Brain microvascular endothelial cell (primary cell): Measurements from ENCODE around the gene INPP4B.

Source experiments
- DNase-seq: peaks from one replicate; pipeline ENCODE4 v3.0.0-alpha.2; 2020
- H3K27ac ChIP-seq: fragments of 250-450 bp; sonication (Bioruptor Pico); 2 replicates; pipeline ENCODE4 v1.5.1; 2020; ENCODE audit warnings: mild to moderate bottlenecking, moderate library complexity
- H3K27me3 ChIP-seq: fragments of 250-450 bp; sonication (Bioruptor Pico); replicated peaks from 2 replicates; pipeline ENCODE4 v1.5.1; 2020; ENCODE audit warnings: mild to moderate bottlenecking
- H3K36me3 ChIP-seq: fragments of 250-450 bp; sonication (Bioruptor Pico); replicated peaks from 2 replicates; pipeline ENCODE4 v1.5.1; 2020; ENCODE audit warnings: mild to moderate bottlenecking
- H3K4me3 ChIP-seq: 2 replicates; pipeline ENCODE4 v1.5.1; 2011; ENCODE audit warnings: low read depth, mild to moderate bottlenecking, control low read depth, low read length, moderate library complexity
- in situ Hi-C: cut with HindIII; loops from 2 replicates; pipeline ENCODE4 v1.10.0; 2017; ENCODE audit warnings: low sequenced_read_pairs, low pct_ligation_motif_present
- TF ChIP-seq, protein P1 (sequence below): IDR thresholded peaks from 2 replicates; pipeline ENCODE4 v1.5.1; 2011; ENCODE audit warnings: low read depth, mild to moderate bottlenecking, moderate library complexity, low read length, control low read depth, inconsistent platforms; ENCODE audit errors: missing control alignments

INPP4B gene

GRCh38 chr4:142528433-142528832, 317.7 kb downstream of the INPP4B start:
- H3K27me3 ChIP-seq, result no peaks in the 10 kb centered on the region
- no peaks in the 10 kb centered on the region for H3K36me3 ChIP-seq
- DNase-seq, result no peak
- TF ChIP-seq, protein P1, sequence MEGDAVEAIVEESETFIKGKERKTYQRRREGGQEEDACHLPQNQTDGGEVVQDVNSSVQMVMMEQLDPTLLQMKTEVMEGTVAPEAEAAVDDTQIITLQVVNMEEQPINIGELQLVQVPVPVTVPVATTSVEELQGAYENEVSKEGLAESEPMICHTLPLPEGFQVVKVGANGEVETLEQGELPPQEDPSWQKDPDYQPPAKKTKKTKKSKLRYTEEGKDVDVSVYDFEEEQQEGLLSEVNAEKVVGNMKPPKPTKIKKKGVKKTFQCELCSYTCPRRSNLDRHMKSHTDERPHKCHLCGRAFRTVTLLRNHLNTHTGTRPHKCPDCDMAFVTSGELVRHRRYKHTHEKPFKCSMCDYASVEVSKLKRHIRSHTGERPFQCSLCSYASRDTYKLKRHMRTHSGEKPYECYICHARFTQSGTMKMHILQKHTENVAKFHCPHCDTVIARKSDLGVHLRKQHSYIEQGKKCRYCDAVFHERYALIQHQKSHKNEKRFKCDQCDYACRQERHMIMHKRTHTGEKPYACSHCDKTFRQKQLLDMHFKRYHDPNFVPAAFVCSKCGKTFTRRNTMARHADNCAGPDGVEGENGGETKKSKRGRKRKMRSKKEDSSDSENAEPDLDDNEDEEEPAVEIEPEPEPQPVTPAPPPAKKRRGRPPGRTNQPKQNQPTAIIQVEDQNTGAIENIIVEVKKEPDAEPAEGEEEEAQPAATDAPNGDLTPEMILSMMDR, result no peak
- H3K4me3 ChIP-seq, result no peak overlapping the region
- in situ Hi-C loops, result no loop called here
- H3K27ac ChIP-seq, result no peak overlapping the region

DNA sequence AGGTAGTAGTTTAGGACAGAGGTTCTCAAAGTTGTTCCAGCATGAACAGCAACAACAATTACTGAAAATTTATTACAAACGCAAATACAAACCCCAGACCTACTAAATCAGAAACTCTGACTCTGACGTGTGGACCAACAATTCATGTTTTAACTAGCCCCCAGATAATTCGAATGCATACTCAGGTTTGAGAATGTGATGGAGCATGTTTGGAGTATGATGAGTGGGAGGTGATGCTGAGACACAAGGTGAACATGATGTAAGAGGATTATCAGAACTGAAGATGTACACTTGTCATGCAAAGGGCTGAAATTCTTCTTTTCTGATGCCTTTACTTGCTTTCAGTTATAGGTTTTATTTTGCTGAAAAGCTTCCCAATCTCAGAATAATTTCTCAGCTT, 323.0 kb downstream of the INPP4B start:
- in situ Hi-C loops, result no loop called here
- TF ChIP-seq, protein P1, result no peak
- Histone ChIP-seq H3K4me3 (no peak overlapping the region), H3K27me3 (no peaks in the 10 kb centered on the region), H3K36me3 (no peaks in the 10 kb centered on the region), H3K27ac (no peak overlapping the region)
- DNase-seq, result no peak

- in situ Hi-C loops, result no loop called here
- Histone ChIP-seq H3K27me3 (no peaks in the 10 kb centered on the region), H3K27ac (no peak overlapping the region), H3K36me3 (no peaks in the 10 kb centered on the region), H3K4me3 (no peak overlapping the region)
- DNase-seq, result no peak
- TF ChIP-seq, protein P1, result no peak
Observed at GRCh38 chr4:142519342-142519741, 326.8 kb downstream of the INPP4B start.

DNA sequence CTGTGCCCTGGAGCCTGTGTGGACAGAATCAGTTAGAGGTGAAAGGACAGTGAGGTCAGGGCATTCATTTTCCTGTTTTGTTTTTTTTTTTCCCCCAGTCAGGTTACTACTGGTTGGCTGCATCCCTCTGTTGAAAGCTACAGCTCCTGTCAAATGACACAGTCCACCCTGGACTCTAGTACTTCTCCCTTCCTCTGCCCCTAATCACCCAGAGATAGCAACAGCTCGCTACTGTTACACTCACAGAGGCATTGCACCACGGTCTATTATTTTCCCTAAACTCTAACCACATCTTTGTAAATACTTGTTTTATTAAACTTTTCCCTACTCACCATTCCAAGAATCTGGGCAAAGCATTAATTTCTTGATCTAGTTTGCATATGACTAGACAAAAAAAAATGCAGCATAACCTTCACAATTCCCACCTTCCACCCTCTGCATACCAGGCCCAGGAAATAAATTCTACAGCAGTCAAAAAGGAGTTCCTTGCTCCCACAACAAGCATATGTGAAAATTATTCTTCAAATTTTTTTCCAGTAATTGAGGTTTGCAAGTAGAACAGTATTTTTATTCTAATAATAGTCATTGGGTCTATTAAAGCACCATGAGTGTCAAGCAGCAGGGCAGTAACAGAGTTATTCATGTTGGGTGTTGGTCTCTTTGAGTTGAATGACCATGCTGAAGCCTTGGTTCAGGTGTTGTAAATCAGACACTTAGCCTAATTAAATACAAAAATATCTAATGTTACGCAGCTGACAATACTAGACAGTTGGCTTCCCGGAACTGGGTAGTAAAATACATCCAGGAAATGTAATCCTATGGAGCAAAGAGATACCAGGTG, 329.2 kb downstream of the INPP4B start:
- no peaks in the 10 kb centered on the region for H3K36me3 ChIP-seq
- H3K27me3 ChIP-seq, result no peaks in the 10 kb centered on the region
- H3K27ac ChIP-seq, result no peak overlapping the region
- DNase-seq, result no peak
- TF ChIP-seq, protein P1, result no peak
- H3K4me3 ChIP-seq, result no peak overlapping the region
- in situ Hi-C loops, result no loop called here

DNA sequence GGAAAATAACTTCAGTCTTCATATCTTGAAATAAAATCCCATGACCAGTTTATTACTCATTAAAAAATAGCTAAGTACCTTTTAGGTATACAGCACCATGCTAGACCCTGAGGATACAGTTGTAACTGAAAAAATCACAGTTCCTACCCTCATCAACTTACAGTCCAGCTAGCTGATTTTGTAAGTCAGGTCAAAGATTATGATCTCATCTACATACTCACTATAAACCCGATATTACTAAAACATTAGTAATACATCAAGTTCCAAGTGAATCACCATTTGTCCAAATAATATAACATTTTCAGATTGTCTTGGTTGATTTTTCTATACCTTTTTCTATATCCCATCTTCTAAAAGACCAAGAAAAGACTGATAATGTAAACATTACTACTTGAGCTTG, 333.9 kb downstream of the INPP4B start:
- H3K27ac ChIP-seq, result no peak overlapping the region

More for the DNA sequence above, 333.9 kb downstream of the INPP4B start:
- TF ChIP-seq, protein P1, result no peak
- DNase-seq, result no peak
- in situ Hi-C loops, result no loop called here
- H3K36me3 ChIP-seq, result no peaks in the 10 kb centered on the region
- no peaks in the 10 kb centered on the region for H3K27me3 ChIP-seq
- H3K4me3 ChIP-seq, result no peak overlapping the region
